Stimulated activated CD4-positive, alpha-beta T cell treated with anti-CD3 and anti-CD28 coated beads, Interleukin-4, amount 100 ng/mL, for 48 hours (primary cell): ENCODE measurements around the gene ZNF473.

ENCODE experiments used
- DNase-seq, 2 donors: peaks; one replicate each; pipeline ENCODE4 v3.0.0-alpha.2; 2020; ENCODE audit warnings: low read depth in 2 of 2

Gene ZNF473

GRCh38 chr19:50003254-50003788 is 22.5 kb upstream of the ZNF473 start:
- DNase-seq: no peak

GRCh38 chr19:50003810-50004419 is 21.9 kb upstream of the ZNF473 start:
- peak in 1 of 2 donors; percentile 31 for DNase-seq

GRCh38 chr19:50005428-50005827 is 20.4 kb upstream of the ZNF473 start:
- no peak for DNase-seq

- no peak for DNase-seq
Measured at GRCh38 chr19:50007170-50007569, 18.6 kb upstream of the ZNF473 start.

- no peak for DNase-seq
Measured at GRCh38 chr19:50007947-50008346, 17.9 kb upstream of the ZNF473 start.

GRCh38 chr19:50008532-50008931 is 17.3 kb upstream of the ZNF473 start:
- DNase-seq: no peak

GRCh38 chr19:50016225-50016807 is 9.5 kb upstream of the ZNF473 start:
- DNase-seq: no peak

GRCh38 chr19:50020481-50020880 is 5.3 kb upstream of the ZNF473 start:
- DNase-seq: no peak

- no peak for DNase-seq
Measured at GRCh38 chr19:50022823-50023222, 3.0 kb upstream of the ZNF473 start.

- no peak for DNase-seq
Measured at GRCh38 chr19:50024719-50025021, 1.1 kb upstream of the ZNF473 start.

- peak; percentile 92 to 96 for DNase-seq
Measured at GRCh38 chr19:50025022-50025793, 597 bp upstream of the ZNF473 start, which contains the start of gene VRK3. VRK3 (minus strand) TSS chr19:50025372; CDS start chr19:50016162, 9,210 bp downstream.

- no peak for DNase-seq
Measured at GRCh38 chr19:50026550-50026906, 723 bp downstream of the ZNF473 start.

GRCh38 chr19:50030225-50030624 is 4.4 kb downstream of the ZNF473 start:
- no peak for DNase-seq

GRCh38 chr19:50030937-50031336 is 5.1 kb downstream of the ZNF473 start:
- DNase-seq: no peak

GRCh38 chr19:50036908-50037307 is 11.1 kb downstream of the ZNF473 start:
- no peak for DNase-seq

GRCh38 chr19:50039968-50040367 is 14.2 kb downstream of the ZNF473 start:
- no peak for DNase-seq

GRCh38 chr19:50040967-50041366 is 15.2 kb downstream of the ZNF473 start:
- DNase-seq: no peak

- DNase-seq: no peak
Measured at GRCh38 chr19:50042363-50043024, 16.7 kb downstream of the ZNF473 start.

- no peak for DNase-seq
Measured at GRCh38 chr19:50043967-50044366, 18.2 kb downstream of the ZNF473 start.

GRCh38 chr19:50044922-50045321 is 19.1 kb downstream of the ZNF473 start:
- DNase-seq: no peak

- peak; percentile 46 to 47 for DNase-seq
Measured at GRCh38 chr19:50046649-50047503, 21.1 kb downstream of the ZNF473 start.
